IPS-18c (cell line): ENCODE data around the gene LRP4.

Source experiments
- H3K4me3 ChIP-seq: 2 replicates; pipeline ENCODE4 v1.7.0; 2013; ENCODE audit warnings: low read depth, mild to moderate bottlenecking, low read length, moderate library complexity; ENCODE audit not compliant: insufficient read depth
- H3K9me3 ChIP-seq: one replicate; pipeline ENCODE4 v1.6.1; 2013; ENCODE audit warnings: mild to moderate bottlenecking, low read length, moderate library complexity; ENCODE audit not compliant: control insufficient read depth, insufficient read depth

The LRP4 gene

GRCh38 chr11:46901156-46901555, 17.2 kb downstream of the LRP4 start:
- no peak overlapping the region for H3K4me3 ChIP-seq
- H3K9me3 ChIP-seq, result peaks cover 2% of the 10 kb centered on the region

- no peak overlapping the region for H3K4me3 ChIP-seq
Measured at GRCh38 chr11:46900091-46900746, 18.1 kb downstream of the LRP4 start.

GRCh38 chr11:46899501-46900025, 18.8 kb downstream of the LRP4 start:
- Histone ChIP-seq H3K9me3 (peaks cover 2% of the 10 kb centered on the region), H3K4me3 (no peak overlapping the region)

More at GRCh38 chr11:46900091-46900746, 18.1 kb downstream of the LRP4 start:
- peaks cover 2% of the 10 kb centered on the region for H3K9me3 ChIP-seq

- H3K4me3 ChIP-seq, result no peak overlapping the region
- H3K9me3 ChIP-seq, result peaks cover 2% of the 10 kb centered on the region
Measured at GRCh38 chr11:46898396-46899095, 19.8 kb downstream of the LRP4 start.

GRCh38 chr11:46896719-46897406, 21.5 kb downstream of the LRP4 start:
- Histone ChIP-seq H3K4me3 (no peak overlapping the region), H3K9me3 (peaks cover 2% of the 10 kb centered on the region)

- Histone ChIP-seq H3K9me3 (peaks cover 2% of the 10 kb centered on the region), H3K4me3 (no peak overlapping the region)
Measured at GRCh38 chr11:46895821-46896220, 22.5 kb downstream of the LRP4 start.

- Histone ChIP-seq H3K9me3 (peaks cover 2% of the 10 kb centered on the region), H3K4me3 (no peak overlapping the region)
Measured at GRCh38 chr11:46894961-46895360, 23.4 kb downstream of the LRP4 start.

- no peak overlapping the region for H3K4me3 ChIP-seq
Measured at GRCh38 chr11:46894506-46894905, 23.8 kb downstream of the LRP4 start.

GRCh38 chr11:46892838-46893237, 25.5 kb downstream of the LRP4 start:
- H3K4me3 ChIP-seq, result no peak overlapping the region
- H3K9me3 ChIP-seq, result no peaks in the 10 kb centered on the region

More at GRCh38 chr11:46894506-46894905, 23.8 kb downstream of the LRP4 start:
- H3K9me3 ChIP-seq, result peaks cover 2% of the 10 kb centered on the region

- H3K4me3 ChIP-seq, result no peak overlapping the region
- H3K9me3 ChIP-seq, result no peaks in the 10 kb centered on the region
Measured at GRCh38 chr11:46892109-46892508, 26.2 kb downstream of the LRP4 start.

- Histone ChIP-seq H3K9me3 (no peaks in the 10 kb centered on the region), H3K4me3 (no peak overlapping the region)
Measured at GRCh38 chr11:46890665-46891064, 27.7 kb downstream of the LRP4 start.

- no peak overlapping the region for H3K4me3 ChIP-seq
- H3K9me3 ChIP-seq, result no peaks in the 10 kb centered on the region
Measured at GRCh38 chr11:46889689-46890475, 28.5 kb downstream of the LRP4 start.

- Histone ChIP-seq H3K9me3 (no peaks in the 10 kb centered on the region), H3K4me3 (no peak overlapping the region)
Measured at GRCh38 chr11:46889251-46889650, 29.1 kb downstream of the LRP4 start.

- Histone ChIP-seq H3K4me3 (no peak overlapping the region), H3K9me3 (no peaks in the 10 kb centered on the region)
Measured at GRCh38 chr11:46888636-46889035, 29.7 kb downstream of the LRP4 start.

- H3K9me3 ChIP-seq, result no peaks in the 10 kb centered on the region
- H3K4me3 ChIP-seq, result no peak overlapping the region
Measured at GRCh38 chr11:46886211-46886610, 32.1 kb downstream of the LRP4 start.

GRCh38 chr11:46879056-46879585, 39.2 kb downstream of the LRP4 start:
- Histone ChIP-seq H3K4me3 (no peak overlapping the region), H3K9me3 (no peaks in the 10 kb centered on the region)

GRCh38 chr11:46877580-46877979, 40.8 kb downstream of the LRP4 start:
- no peaks in the 10 kb centered on the region for H3K9me3 ChIP-seq
- H3K4me3 ChIP-seq, result no peak overlapping the region
